CD8-positive, alpha-beta memory T cell (primary cell): Measurements from ENCODE around the gene WDR41. TPM values are rescaled to one million over a fixed set of nuclear protein-coding genes. Genes with fewer than 3 reads are reported as not detected.
"Not testable (repeated sequence)": the region's sequence is repeated elsewhere in the genome, so short reads cannot be mapped to it uniquely, and the experiment has no call there.

Source experiments
- CTCF ChIA-PET: fragments of 350-600 bp; sonication (Branson Sonifier 250); formaldehyde crosslinking; loops from one replicate; lab custom pipeline; 2021; ENCODE audit warnings: antibody characterized with exemption; lab: Charles Lee
- POLR2A ChIA-PET: fragments of 350-600 bp; sonication (Branson Sonifier 250); formaldehyde crosslinking; loops from one replicate; lab custom pipeline; 2021; ENCODE audit warnings: antibody characterized with exemption; lab: Charles Lee
- DNase-seq, 5 donors: peaks; one replicate each; pipeline versions ENCODE4 v3.0.0 to v3.0.0-alpha.2; 2020 to 2022; ENCODE audit warnings: mixed read lengths in 1 of 5
- H3K27ac ChIP-seq: one replicate; pipeline ENCODE4 v1.7.0; 2013; ENCODE audit warnings: low read depth, mild to moderate bottlenecking, low read length, moderate library complexity
- H3K27me3 ChIP-seq: 2 replicates; pipeline ENCODE4 v1.7.0; 2013; ENCODE audit warnings: low read length, mild to moderate bottlenecking; ENCODE audit not compliant: insufficient read depth, poor library complexity, severe bottlenecking
- H3K36me3 ChIP-seq: 2 replicates; pipeline ENCODE4 v1.7.0; 2013; ENCODE audit warnings: mild to moderate bottlenecking, low read length, moderate library complexity; ENCODE audit not compliant: insufficient read depth
- H3K4me1 ChIP-seq: 2 replicates; pipeline ENCODE4 v1.7.0; 2013; ENCODE audit warnings: mild to moderate bottlenecking, low read length, moderate library complexity; ENCODE audit not compliant: insufficient read depth
- H3K4me3 ChIP-seq: 2 replicates; pipeline ENCODE4 v1.7.0; 2013; ENCODE audit warnings: mild to moderate bottlenecking, low read length
- H3K9me3 ChIP-seq: 2 replicates; pipeline ENCODE4 v1.7.0; 2013; ENCODE audit warnings: mild to moderate bottlenecking, low read length
- H3K27ac Mint-ChIP-seq, 8 donors: one replicate each; pipeline ENCODE4 v1.8.0; 2020 to 2021; ENCODE audit warnings: mixed read lengths in 8 of 8, mild to moderate bottlenecking in 6 of 8, inconsistent platforms in 3 of 8, moderate library complexity in 3 of 8
- H3K27me3 Mint-ChIP-seq, 2 donors: one replicate each; pipeline ENCODE4 v1.8.0; 2020 to 2021; ENCODE audit warnings: mixed read lengths in 2 of 2, mild to moderate bottlenecking in 1 of 2, moderate library complexity in 1 of 2
- H3K36me3 Mint-ChIP-seq, 3 donors: one replicate each; pipeline ENCODE4 v1.8.0; 2020 to 2021; ENCODE audit warnings: mixed read lengths in 3 of 3, inconsistent platforms in 1 of 3, mild to moderate bottlenecking in 1 of 3
- H3K4me1 Mint-ChIP-seq, 3 donors: one replicate each; pipeline ENCODE4 v1.8.0; 2020 to 2021; ENCODE audit warnings: mixed read lengths in 3 of 3, inconsistent platforms in 1 of 3, mild to moderate bottlenecking in 1 of 3
- H3K4me3 Mint-ChIP-seq, 7 donors: one replicate each; pipeline ENCODE4 v1.8.0; 2020 to 2021; ENCODE audit warnings: mixed read lengths in 7 of 7, mild to moderate bottlenecking in 6 of 7, moderate library complexity in 4 of 7, inconsistent platforms in 2 of 7
- H3K9me3 Mint-ChIP-seq, 5 donors: one replicate each; pipeline ENCODE4 v1.8.0; 2020 to 2022; ENCODE audit warnings: mixed read lengths in 5 of 5, mild to moderate bottlenecking in 3 of 5, moderate library complexity in 2 of 5, inconsistent platforms in 1 of 5
- polyA plus RNA-seq: library from polyadenylated mRNA; unstranded; fragments of 300-500 nt; fragmentation: Illumina TruSeq; gene quantifications from one replicate; pipeline ENCODE4 v1.2.3, GENCODE V29; 2021
- total RNA-seq, 2 experiments: library from RNA; stranded (reverse); gene quantifications; one replicate each; pipeline ENCODE4 v1.2.3, GENCODE V29; 2021

WDR41 gene
- total and polyA plus RNA-seq, 3 experiments from 2014 or later, result 19.7 to 35.2 (median 28.6) TPM

GRCh38 chr5:77390221-77390620 is 101.9 kb downstream of the WDR41 start:
- ChIA-PET CTCF (no interaction called here), POLR2A (no interaction called here)
- H3K4me3 Mint-ChIP-seq, result no peak overlapping the region
- H3K4me1 Mint-ChIP-seq, result no peaks in the 10 kb centered on the region
- Histone ChIP-seq H3K9me3 (no peaks in the 10 kb centered on the region), H3K36me3 (no peaks in the 10 kb centered on the region), H3K4me1 (no peaks in the 10 kb centered on the region), H3K27ac (no peak overlapping the region), H3K4me3 (no peak overlapping the region), H3K27me3 (no peaks in the 10 kb centered on the region)
- peaks cover 1 to 5% of the 10 kb centered on the region in 2 donors for H3K27me3 Mint-ChIP-seq
- H3K36me3 Mint-ChIP-seq, result peaks cover 0 to 3% (median 0%) of the 10 kb centered on the region in 3 donors
- H3K27ac Mint-ChIP-seq, result no peak overlapping the region
- DNase-seq, result no peak
- H3K9me3 Mint-ChIP-seq, result no peaks in the 10 kb centered on the region

GRCh38 chr5:77389746-77390145 is 102.4 kb downstream of the WDR41 start:
- no peaks in the 10 kb centered on the region for H3K4me1 ChIP-seq
- ChIA-PET POLR2A (no interaction called here), CTCF (no interaction called here)
- no peaks in the 10 kb centered on the region for H3K9me3 ChIP-seq
- no peak overlapping the region for H3K4me3 ChIP-seq
- peaks cover 1 to 5% of the 10 kb centered on the region in 2 donors for H3K27me3 Mint-ChIP-seq
- no peaks in the 10 kb centered on the region for H3K27me3 ChIP-seq
- no peak overlapping the region for H3K27ac ChIP-seq
- peaks cover 0 to 3% (median 0%) of the 10 kb centered on the region in 3 donors for H3K36me3 Mint-ChIP-seq
- H3K36me3 ChIP-seq, result no peaks in the 10 kb centered on the region
- no peaks in the 10 kb centered on the region for H3K4me1 Mint-ChIP-seq
- no peaks in the 10 kb centered on the region for H3K9me3 Mint-ChIP-seq
- no peak overlapping the region for H3K27ac Mint-ChIP-seq
- DNase-seq, result no peak
- H3K4me3 Mint-ChIP-seq, result no peak overlapping the region

- H3K36me3 ChIP-seq, H3K27ac ChIP-seq, POLR2A ChIA-PET, H3K27me3 ChIP-seq, DNase-seq, H3K36me3 Mint-ChIP-seq, H3K4me3 ChIP-seq, H3K9me3 ChIP-seq, H3K9me3 Mint-ChIP-seq, CTCF ChIA-PET, H3K4me1 ChIP-seq, H3K4me3 Mint-ChIP-seq, H3K4me1 Mint-ChIP-seq, H3K27me3 Mint-ChIP-seq, H3K27ac Mint-ChIP-seq: not testable (repeated sequence)
Observed at GRCh38 chr5:77386340-77386739, 105.8 kb downstream of the WDR41 start.

- H3K4me1 ChIP-seq, result peaks cover 20% of the 10 kb centered on the region
- H3K9me3 Mint-ChIP-seq, H3K27ac ChIP-seq, H3K4me3 Mint-ChIP-seq, H3K27ac Mint-ChIP-seq, POLR2A ChIA-PET, H3K36me3 ChIP-seq, CTCF ChIA-PET, H3K4me3 ChIP-seq, H3K36me3 Mint-ChIP-seq, H3K27me3 ChIP-seq, DNase-seq, H3K27me3 Mint-ChIP-seq, H3K9me3 ChIP-seq: not testable (repeated sequence)
- H3K4me1 Mint-ChIP-seq, result peaks cover 11 to 19% (median 17%) of the 10 kb centered on the region in 3 donors
Observed at GRCh38 chr5:77383336-77383735, 108.8 kb downstream of the WDR41 start.

Other genes with a start within 250 kb of the WDR41 start
- gene OTP, start 146.4 kb upstream of the WDR41 start, total RNA-seq, result not detected
- gene OTP, start 146.4 kb upstream of the WDR41 start, polyA plus RNA-seq, result not detected